Measurements from ENCODE around the gene IGSF1.
"Not testable (repeated sequence)": the region's sequence is repeated elsewhere in the genome, so short reads cannot be mapped to it uniquely, and the experiment has no call there.

Gene IGSF1

DNA sequence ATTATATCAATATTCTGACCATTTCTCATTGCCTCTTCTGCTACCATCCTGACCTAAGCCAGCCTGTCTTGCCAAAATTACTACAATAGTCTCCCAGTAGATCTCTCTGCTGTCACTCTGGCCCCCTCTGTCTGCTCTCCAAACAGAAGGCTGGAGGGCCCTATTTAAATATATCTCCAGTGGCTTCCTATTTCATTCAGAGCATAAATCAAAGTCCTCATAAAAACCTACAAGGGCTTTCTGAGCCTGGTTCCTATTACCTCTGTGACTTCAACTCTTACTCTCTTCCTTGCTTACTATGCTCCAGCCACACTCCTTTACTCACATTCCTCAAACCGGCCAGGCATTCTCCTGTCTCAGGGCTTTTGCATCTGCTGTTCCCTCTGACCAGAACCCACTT, 19.0 kb downstream of the IGSF1 start:
- Histone ChIP-seq H3K4me3 (ENCODE audit: low read depth, low read length) (no peak overlapping the region), H3K36me3 (replicated peaks) (no peaks in the 10 kb centered on the region), H3K27ac (no peak overlapping the region), H3K27me3 (replicated peaks) (no peaks in the 10 kb centered on the region)
- no peak for TF ChIP-seq CTCF (IDR thresholded peaks at IDR 0.05; ENCODE audit: low read depth, low read length, missing control alignments)
- in situ Hi-C loops (cut with HindIII; ENCODE audit: low pct_ligation_motif_present, low sequenced_read_pairs), result no loop called here
- no peak for DNase-seq

DNA sequence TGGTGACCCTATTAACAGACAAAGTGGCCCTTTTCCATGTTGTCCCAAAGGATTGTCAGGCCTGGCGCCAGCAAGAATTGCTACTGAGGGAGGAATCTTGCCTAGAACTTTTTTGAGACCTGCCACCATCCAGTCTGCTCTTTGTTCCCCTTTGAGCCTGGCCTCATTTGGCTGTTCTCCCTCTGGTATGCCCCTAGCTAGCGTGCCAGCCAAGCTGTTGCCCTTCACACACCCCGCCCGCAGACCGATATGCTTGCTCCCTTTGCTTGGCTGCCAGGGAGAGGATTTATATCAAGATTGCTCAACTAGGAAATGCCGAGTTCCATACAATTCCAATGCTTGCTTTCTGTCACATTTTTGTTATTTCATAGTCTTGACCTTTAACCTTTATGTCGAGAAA, 24.4 kb downstream of the IGSF1 start:
- in situ Hi-C loops (cut with HindIII; ENCODE audit: low pct_ligation_motif_present, low sequenced_read_pairs), result no loop called here
- Histone ChIP-seq H3K27ac (no peak overlapping the region), H3K4me3 (ENCODE audit: low read depth, low read length) (no peak overlapping the region), H3K27me3 (replicated peaks) (no peaks in the 10 kb centered on the region), H3K36me3 (replicated peaks) (no peaks in the 10 kb centered on the region)
- no peak for TF ChIP-seq CTCF (IDR thresholded peaks at IDR 0.05; ENCODE audit: low read depth, low read length, missing control alignments)
- DNase-seq, result no peak

DNA sequence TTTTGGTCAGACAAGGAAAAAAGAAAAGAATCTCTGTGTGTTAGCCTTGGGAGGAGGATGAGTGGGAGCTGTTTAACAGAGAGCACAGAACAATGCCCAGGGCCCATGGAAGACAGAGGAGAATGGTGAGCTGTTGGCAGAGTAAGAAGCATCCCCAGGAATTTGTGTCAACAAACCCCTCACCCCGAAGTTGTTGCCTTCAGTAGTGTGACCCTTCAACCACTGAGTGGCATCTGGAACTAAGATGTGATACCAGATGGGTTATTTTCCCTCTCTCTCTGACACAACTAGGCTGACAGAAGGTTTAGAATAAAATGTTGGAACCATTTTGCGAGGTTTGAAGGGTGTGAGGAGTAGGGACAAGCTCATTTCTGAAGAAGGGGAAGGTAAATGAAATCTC, 25.1 kb downstream of the IGSF1 start:
- in situ Hi-C loops (cut with HindIII; ENCODE audit: low pct_ligation_motif_present, low sequenced_read_pairs), result no loop called here
- no peaks in the 10 kb centered on the region for H3K36me3 ChIP-seq (replicated peaks)
- H3K27ac ChIP-seq, result no peak overlapping the region
- no peak overlapping the region for H3K4me3 ChIP-seq (ENCODE audit: low read depth, low read length)
- DNase-seq, result no peak
- no peaks in the 10 kb centered on the region for H3K27me3 ChIP-seq (replicated peaks)
- TF ChIP-seq CTCF (IDR thresholded peaks at IDR 0.05; ENCODE audit: low read depth, low read length, missing control alignments), result no peak

DNA sequence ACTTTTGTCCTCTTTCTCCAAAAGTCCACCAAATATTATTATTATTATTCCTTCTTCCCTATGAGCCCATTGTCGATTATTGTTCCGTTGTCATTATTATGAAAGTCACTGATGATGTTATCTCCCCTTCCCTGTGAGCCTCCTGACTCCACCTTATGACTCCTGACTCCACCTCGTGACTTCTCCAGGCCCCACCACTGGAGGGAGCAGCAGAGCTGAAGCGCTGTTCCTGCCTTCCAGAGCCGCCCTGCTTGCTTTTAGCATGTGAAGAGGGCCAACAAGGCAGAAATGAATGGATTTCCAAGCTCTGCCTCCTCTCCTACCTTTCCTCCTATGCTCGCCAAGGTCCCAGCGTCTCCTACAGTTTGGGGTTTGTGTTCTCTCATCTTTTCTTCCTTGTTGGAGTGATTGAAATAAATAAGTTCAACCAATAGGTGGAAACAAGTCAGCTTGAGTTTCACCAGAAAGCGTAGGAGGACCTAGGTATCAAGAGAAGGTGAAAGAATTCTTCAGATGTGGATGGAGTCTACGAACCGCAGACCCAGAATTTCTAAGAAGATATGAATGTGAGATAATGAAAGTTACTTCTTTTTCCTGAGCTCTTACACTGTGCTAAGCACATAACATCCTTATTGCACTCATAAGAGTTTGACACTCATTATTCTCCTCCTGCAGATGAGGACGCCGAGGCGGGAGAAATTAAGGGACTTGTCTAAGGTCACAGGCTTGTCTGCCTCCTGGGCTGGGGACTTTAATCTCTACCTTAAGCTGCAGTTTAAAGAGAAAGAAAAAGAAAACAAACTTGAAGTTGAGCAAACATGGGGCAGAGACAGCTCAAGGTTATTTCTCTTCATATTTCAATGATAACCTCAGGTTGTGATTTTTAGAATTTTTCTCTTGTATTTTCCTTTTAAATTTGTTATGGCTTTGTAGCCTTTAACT, 26.1 kb downstream of the IGSF1 start:
- no peak for DNase-seq
- TF ChIP-seq CTCF (IDR thresholded peaks at IDR 0.05; ENCODE audit: low read depth, low read length, missing control alignments), result no peak
- in situ Hi-C loops (cut with HindIII; ENCODE audit: low pct_ligation_motif_present, low sequenced_read_pairs), result no loop called here
- no peak overlapping the region for H3K4me3 ChIP-seq (ENCODE audit: low read depth, low read length)
- H3K36me3 ChIP-seq (replicated peaks), result no peaks in the 10 kb centered on the region
- no peak overlapping the region for H3K27ac ChIP-seq
- H3K27me3 ChIP-seq (replicated peaks), result no peaks in the 10 kb centered on the region

DNA sequence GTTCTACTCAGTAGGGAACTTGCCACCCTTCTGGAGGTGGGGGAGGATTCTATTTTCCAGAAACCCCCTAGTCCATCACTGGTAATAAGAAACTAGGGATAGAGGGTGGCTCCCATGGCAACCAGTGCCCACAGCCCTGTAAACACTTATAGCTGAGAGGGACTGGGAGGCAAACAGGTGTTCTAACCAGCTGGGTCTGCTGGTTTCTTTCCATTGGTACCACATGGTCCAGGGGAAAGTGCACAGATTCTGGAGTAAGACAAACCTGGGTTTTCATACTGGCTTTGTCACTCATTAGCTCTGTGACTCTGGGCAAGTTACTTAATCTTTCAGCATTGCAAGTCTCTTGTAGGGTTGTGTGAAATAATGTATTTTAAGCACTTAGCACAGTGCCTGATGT, 26.9 kb downstream of the IGSF1 start:
- Histone ChIP-seq H3K27ac (no peak overlapping the region), H3K27me3 (replicated peaks) (no peaks in the 10 kb centered on the region), H3K4me3 (ENCODE audit: low read depth, low read length) (no peak overlapping the region), H3K36me3 (replicated peaks) (no peaks in the 10 kb centered on the region)
- in situ Hi-C loops (cut with HindIII; ENCODE audit: low pct_ligation_motif_present, low sequenced_read_pairs), result no loop called here
- no peak for TF ChIP-seq CTCF (IDR thresholded peaks at IDR 0.05; ENCODE audit: low read depth, low read length, missing control alignments)
- no peak for DNase-seq

GRCh38 chrX:131257367-131257766, 31.7 kb downstream of the IGSF1 start:
- Histone ChIP-seq H3K36me3 (replicated peaks) (no peaks in the 10 kb centered on the region), H3K4me3 (ENCODE audit: low read depth, low read length) (no peak overlapping the region), H3K27ac (no peak overlapping the region), H3K27me3 (replicated peaks) (no peaks in the 10 kb centered on the region)
- in situ Hi-C loops (cut with HindIII; ENCODE audit: low pct_ligation_motif_present, low sequenced_read_pairs), result no loop called here
- DNase-seq, result no peak
- no peak for TF ChIP-seq CTCF (IDR thresholded peaks at IDR 0.05; ENCODE audit: low read depth, low read length, missing control alignments)

GRCh38 chrX:131250984-131251738, 37.9 kb downstream of the IGSF1 start:
- DNase-seq; H3K36me3 ChIP-seq (replicated peaks); H3K4me3 ChIP-seq (ENCODE audit: low read depth, low read length); H3K27me3 ChIP-seq (replicated peaks); H3K27ac ChIP-seq; in situ Hi-C loops (cut with HindIII; ENCODE audit: low pct_ligation_motif_present, low sequenced_read_pairs): not testable (repeated sequence)
